ENCODE data around the gene STOX2.

The STOX2 gene, protein sequence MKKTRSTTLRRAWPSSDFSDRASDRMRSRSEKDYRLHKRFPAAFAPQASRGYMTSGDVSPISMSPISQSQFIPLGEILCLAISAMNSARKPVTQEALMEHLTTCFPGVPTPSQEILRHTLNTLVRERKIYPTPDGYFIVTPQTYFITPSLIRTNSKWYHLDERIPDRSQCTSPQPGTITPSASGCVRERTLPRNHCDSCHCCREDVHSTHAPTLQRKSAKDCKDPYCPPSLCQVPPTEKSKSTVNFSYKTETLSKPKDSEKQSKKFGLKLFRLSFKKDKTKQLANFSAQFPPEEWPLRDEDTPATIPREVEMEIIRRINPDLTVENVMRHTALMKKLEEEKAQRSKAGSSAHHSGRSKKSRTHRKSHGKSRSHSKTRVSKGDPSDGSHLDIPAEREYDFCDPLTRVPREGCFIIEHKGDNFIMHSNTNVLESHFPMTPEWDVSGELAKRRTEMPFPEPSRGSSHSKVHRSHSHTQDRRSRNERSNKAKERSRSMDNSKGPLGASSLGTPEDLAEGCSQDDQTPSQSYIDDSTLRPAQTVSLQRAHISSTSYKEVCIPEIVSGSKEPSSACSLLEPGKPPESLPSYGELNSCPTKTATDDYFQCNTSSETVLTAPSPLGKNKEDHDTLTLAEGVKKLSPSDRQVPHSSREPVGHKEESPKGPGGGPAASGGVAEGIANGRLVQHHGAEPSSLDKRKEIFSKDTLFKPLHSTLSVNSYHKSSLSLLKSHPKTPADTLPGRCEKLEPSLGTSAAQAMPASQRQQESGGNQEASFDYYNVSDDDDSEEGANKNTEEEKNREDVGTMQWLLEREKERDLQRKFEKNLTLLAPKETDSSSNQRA (N-terminal part only)

DNA sequence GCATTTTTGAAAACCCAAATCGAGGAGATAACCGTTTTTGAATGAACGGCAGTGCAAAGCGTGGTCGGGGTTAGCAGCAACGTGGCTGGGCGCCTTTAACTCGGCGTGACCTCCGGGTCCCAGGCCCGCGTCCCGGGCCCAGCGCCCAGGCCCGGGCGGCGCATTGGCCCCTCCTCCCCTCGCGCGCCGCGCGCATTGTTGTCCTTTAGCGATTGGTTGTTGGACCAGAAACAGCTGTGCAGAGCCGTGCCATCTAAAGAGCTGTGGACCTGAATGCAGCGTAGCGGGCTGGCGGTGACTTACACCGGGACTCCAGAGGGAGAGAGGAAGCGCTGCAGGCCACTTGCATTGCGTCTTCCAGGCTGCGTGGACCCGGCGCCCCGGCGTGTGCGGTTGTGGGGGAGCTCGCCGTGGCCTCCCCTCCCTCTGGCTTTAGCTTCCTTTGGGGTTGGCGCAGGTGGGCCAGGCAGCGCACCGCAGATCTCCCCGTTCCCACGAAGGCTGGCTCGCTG is at the start of gene STOX2:
Gene STOX2 (plus strand): TSS at position 227 of the 512 bp plus-strand sequence. CDS start 1,484 bp downstream, outside the sequence.
- ATAC-seq (ENCODE audit: low read depth), result peak; percentile 84
- TF ChIP-seq, protein P1, sequence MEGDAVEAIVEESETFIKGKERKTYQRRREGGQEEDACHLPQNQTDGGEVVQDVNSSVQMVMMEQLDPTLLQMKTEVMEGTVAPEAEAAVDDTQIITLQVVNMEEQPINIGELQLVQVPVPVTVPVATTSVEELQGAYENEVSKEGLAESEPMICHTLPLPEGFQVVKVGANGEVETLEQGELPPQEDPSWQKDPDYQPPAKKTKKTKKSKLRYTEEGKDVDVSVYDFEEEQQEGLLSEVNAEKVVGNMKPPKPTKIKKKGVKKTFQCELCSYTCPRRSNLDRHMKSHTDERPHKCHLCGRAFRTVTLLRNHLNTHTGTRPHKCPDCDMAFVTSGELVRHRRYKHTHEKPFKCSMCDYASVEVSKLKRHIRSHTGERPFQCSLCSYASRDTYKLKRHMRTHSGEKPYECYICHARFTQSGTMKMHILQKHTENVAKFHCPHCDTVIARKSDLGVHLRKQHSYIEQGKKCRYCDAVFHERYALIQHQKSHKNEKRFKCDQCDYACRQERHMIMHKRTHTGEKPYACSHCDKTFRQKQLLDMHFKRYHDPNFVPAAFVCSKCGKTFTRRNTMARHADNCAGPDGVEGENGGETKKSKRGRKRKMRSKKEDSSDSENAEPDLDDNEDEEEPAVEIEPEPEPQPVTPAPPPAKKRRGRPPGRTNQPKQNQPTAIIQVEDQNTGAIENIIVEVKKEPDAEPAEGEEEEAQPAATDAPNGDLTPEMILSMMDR (IDR thresholded peaks at IDR 0.05; ENCODE audit: poor library complexity, severe bottlenecking), result no peak
- peak within 1 kb of the TSS; percentile 33 for H3K4me3 ChIP-seq (ENCODE audit: severe bottlenecking)

DNA sequence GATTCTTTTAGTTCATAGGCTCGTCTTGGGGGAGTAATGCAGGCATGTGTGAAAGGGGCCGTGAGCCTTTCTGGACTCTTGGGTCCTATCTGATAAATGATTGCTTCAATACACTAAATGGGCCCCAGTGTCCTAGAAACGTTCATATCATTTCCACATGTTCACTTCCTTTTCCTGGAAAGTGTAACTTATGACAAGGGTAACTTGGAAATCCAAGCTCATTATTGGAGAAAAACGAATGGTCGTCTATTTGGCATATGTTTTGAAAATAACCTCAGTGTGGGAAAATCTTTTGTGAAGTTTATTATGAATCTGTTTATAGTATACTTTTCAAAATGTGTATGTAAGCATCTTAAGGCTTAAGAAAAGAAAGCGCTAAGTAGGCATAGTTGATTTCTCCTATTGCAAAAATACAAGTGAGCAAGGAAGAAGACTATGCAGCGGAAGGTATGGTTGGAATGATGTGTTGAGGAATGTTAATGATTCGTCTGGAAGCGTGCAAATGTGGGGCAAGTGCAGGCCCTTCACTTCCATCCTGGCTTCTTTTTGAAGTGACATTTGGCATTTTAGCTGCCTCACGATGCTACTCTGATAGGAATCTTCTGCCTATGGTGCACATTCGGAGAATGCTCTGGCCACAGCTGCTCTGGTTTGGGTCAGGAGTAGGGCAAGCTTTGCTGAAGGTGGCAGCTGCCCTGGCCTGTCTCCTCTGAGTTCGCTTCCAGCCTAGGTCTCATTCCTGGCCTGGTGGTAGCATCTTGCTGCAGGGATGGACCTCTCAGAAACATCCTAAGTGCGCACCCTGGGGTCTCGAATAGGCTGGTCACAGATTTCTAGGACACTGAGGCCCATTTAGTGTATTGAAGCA is 49.5 kb upstream of the STOX2 start:
- Histone ChIP-seq H3K4me1 (ENCODE audit: insufficient read depth, poor library complexity, severe bottlenecking) (peaks cover 5% of the 10 kb centered on the region), H3K9me3 (ENCODE audit: severe bottlenecking) (no peaks in the 10 kb centered on the region), H3K27ac (ENCODE audit: poor library complexity, severe bottlenecking) (no peak overlapping the region), H3K4me3 (ENCODE audit: severe bottlenecking) (no peak overlapping the region), H3K36me3 (ENCODE audit: low read depth) (no peaks in the 10 kb centered on the region), H3K27me3 (ENCODE audit: insufficient read depth, poor library complexity, severe bottlenecking) (no peaks in the 10 kb centered on the region)
- TF ChIP-seq, protein P1 (IDR thresholded peaks at IDR 0.05; ENCODE audit: poor library complexity, severe bottlenecking), result no peak
- DNase-seq (ENCODE audit: low spot score) (no peak), ATAC-seq (ENCODE audit: low read depth) (no peak)

More for the DNA sequence above, at the start of gene STOX2:
- H3K27ac ChIP-seq (ENCODE audit: poor library complexity, severe bottlenecking), result no peak within 1 kb of the TSS
- H3K27me3 ChIP-seq (ENCODE audit: insufficient read depth, poor library complexity, severe bottlenecking), result peaks cover 21% of the 10 kb centered on the region
- H3K4me1 ChIP-seq (ENCODE audit: insufficient read depth, poor library complexity, severe bottlenecking), result peaks cover 4% of the 10 kb centered on the region
- no peaks in the 10 kb centered on the region for H3K36me3 ChIP-seq (ENCODE audit: low read depth)
- no peaks in the 10 kb centered on the region for H3K9me3 ChIP-seq (ENCODE audit: severe bottlenecking)
- no peak for DNase-seq (ENCODE audit: low spot score)

DNA sequence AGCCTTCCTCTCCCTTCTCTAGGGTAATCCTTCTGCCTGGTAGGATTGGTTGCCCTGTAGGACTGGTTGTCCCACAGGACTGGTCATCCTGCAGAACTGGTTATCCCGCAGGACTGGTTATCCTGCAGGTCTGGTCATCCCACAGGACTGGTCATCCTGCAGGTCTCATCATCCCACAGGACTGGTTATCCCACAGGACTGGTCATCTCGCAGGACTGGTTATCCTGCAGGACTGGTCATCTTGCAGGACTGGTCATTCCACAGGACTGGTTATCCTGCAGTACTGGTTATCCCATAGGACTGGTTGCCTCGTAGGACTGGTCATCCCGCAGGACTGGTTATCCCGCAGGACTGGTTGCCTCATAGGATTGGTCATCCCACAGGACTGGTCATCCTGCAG is 48.1 kb upstream of the STOX2 start:
- Histone ChIP-seq H3K4me3 (ENCODE audit: severe bottlenecking) (no peak overlapping the region), H3K4me1 (ENCODE audit: insufficient read depth, poor library complexity, severe bottlenecking) (peaks cover 11% of the 10 kb centered on the region), H3K36me3 (ENCODE audit: low read depth) (no peaks in the 10 kb centered on the region), H3K27ac (ENCODE audit: poor library complexity, severe bottlenecking) (no peak overlapping the region), H3K27me3 (ENCODE audit: insufficient read depth, poor library complexity, severe bottlenecking) (no peaks in the 10 kb centered on the region), H3K9me3 (ENCODE audit: severe bottlenecking) (no peaks in the 10 kb centered on the region)
- DNase-seq (ENCODE audit: low spot score) (no peak), ATAC-seq (ENCODE audit: low read depth) (no peak)
- TF ChIP-seq, protein P1 (IDR thresholded peaks at IDR 0.05; ENCODE audit: poor library complexity, severe bottlenecking), result no peak

DNA sequence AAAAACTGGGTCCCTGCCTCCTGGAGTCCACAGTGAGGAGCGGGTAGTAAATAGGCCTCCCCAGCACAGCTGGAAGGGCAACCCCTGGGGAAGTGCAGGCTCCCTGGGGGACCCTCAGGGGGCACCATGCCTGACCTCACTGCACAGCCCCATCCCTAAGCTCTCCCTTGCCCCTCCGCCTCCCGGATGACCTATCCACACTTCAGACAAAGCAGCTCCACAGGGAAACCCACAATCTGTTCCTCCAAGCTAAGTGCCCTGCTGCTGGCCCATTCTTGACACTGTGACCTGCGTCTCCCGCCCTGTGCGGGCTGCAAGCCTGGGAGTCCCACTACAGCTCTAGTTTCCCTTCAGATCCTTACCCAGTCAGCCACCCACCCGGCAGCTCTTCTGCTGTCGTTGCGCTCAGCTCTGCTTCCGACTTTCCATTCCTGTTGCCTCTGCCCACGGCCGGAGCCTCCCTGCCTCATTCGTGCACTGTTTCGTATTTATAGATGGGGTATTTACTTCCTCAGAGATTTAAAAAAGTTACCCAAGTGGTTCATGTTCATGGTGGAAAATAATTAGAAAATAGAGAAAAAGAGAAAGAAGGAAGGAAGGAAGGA is 47.0 kb upstream of the STOX2 start:
- H3K4me3 ChIP-seq (ENCODE audit: severe bottlenecking), result no peak overlapping the region
- no peaks in the 10 kb centered on the region for H3K36me3 ChIP-seq (ENCODE audit: low read depth)
- ATAC-seq (ENCODE audit: low read depth) (no peak), DNase-seq (ENCODE audit: low spot score) (no peak)
- no peaks in the 10 kb centered on the region for H3K27me3 ChIP-seq (ENCODE audit: insufficient read depth, poor library complexity, severe bottlenecking)
- TF ChIP-seq, protein P1 (IDR thresholded peaks at IDR 0.05; ENCODE audit: poor library complexity, severe bottlenecking), result no peak
- H3K4me1 ChIP-seq (ENCODE audit: insufficient read depth, poor library complexity, severe bottlenecking), result peaks cover 9% of the 10 kb centered on the region
- H3K27ac ChIP-seq (ENCODE audit: poor library complexity, severe bottlenecking), result no peak overlapping the region
- no peaks in the 10 kb centered on the region for H3K9me3 ChIP-seq (ENCODE audit: severe bottlenecking)
